ENCODE measurements around the gene HECW1. TPM values are rescaled to one million over a fixed set of nuclear protein-coding genes. Genes with fewer than 3 reads are reported as not detected.
A peak's percentile ranks its signal among the peaks of the same experiment; 100 is the strongest.
"Not testable (repeated sequence)": the region's sequence is repeated elsewhere in the genome, so short reads cannot be mapped to it uniquely, and the experiment has no call there.

HECW1 gene
- total RNA-seq, 4 donors from 2014 or later: 0.06 to 0.99 (median 0.27) TPM

- intact Hi-C loops (cut with DNase I): no loop called here
Measured at GRCh38 chr7:43124388-43124787, 11.9 kb downstream of the HECW1 start.

GRCh38 chr7:43130347-43130746, 17.9 kb downstream of the HECW1 start:
- H3K4me3 ChIP-seq: no peak overlapping the region
- H3K9me3 ChIP-seq: no peaks in the 10 kb centered on the region
- H3K27ac ChIP-seq (replicated peaks in 1 of 4): no peak overlapping the region
- H3K27me3 ChIP-seq: no peaks in the 10 kb centered on the region
- TF ChIP-seq POLR2A (IDR thresholded peaks at IDR 0.05; ENCODE audit: low read depth) (no peak), CTCF (IDR thresholded peaks at IDR 0.05) (no peak), POLR2AphosphoS5 (IDR thresholded peaks at IDR 0.05) (no peak), EP300 (IDR thresholded peaks at IDR 0.05) (no peak)
- no peaks in the 10 kb centered on the region for H3K36me3 ChIP-seq
- 83% methylated on average over 3 of the region's 3 CpGs for WGBS
- no peaks in the 10 kb centered on the region for H3K4me1 ChIP-seq
- intact Hi-C loops (cut with DNase I): no loop called here
- no peak for DNase-seq (ENCODE audit: extremely low spot score)

More at GRCh38 chr7:43124388-43124787, 11.9 kb downstream of the HECW1 start:
- 75% methylated on average over 3 of the region's 3 CpGs for WGBS
- peak; percentile 89 for DNase-seq (ENCODE audit: extremely low spot score)
- peaks cover 0 to 28% (median 0%) of the 10 kb centered on the region in 4 donors for H3K27me3 ChIP-seq
- H3K4me3 ChIP-seq: no peak overlapping the region
- no peaks in the 10 kb centered on the region for H3K4me1 ChIP-seq
- H3K9me3 ChIP-seq: no peaks in the 10 kb centered on the region
- no peaks in the 10 kb centered on the region for H3K36me3 ChIP-seq
- H3K27ac ChIP-seq (replicated peaks in 1 of 4): no peak overlapping the region
- TF ChIP-seq POLR2A (IDR thresholded peaks at IDR 0.05; ENCODE audit: low read depth): no peak
- no peak for TF ChIP-seq EP300 (IDR thresholded peaks at IDR 0.05)
- TF ChIP-seq POLR2AphosphoS5 (IDR thresholded peaks at IDR 0.05): no peak
- no peak for TF ChIP-seq CTCF (IDR thresholded peaks at IDR 0.05)

- peak; percentile 34 for DNase-seq (ENCODE audit: extremely low spot score)
- Histone ChIP-seq H3K27me3 (peaks cover 0 to 7% (median 0%) of the 10 kb centered on the region in 4 donors), H3K4me1 (no peaks in the 10 kb centered on the region), H3K27ac (replicated peaks in 1 of 4) (no peak overlapping the region), H3K9me3 (no peaks in the 10 kb centered on the region), H3K4me3 (no peak overlapping the region), H3K36me3 (no peaks in the 10 kb centered on the region)
- intact Hi-C loops (cut with DNase I): no loop called here
- TF ChIP-seq EP300 (IDR thresholded peaks at IDR 0.05) (no peak), POLR2AphosphoS5 (IDR thresholded peaks at IDR 0.05) (no peak), CTCF (IDR thresholded peaks at IDR 0.05) (no peak), POLR2A (IDR thresholded peaks at IDR 0.05; ENCODE audit: low read depth) (no peak)
- 71% methylated on average over 1 of the region's 1 CpG for WGBS
Measured at GRCh38 chr7:43135129-43135528, 22.7 kb downstream of the HECW1 start.

- H3K36me3 ChIP-seq: no peaks in the 10 kb centered on the region
- DNase-seq (ENCODE audit: extremely low spot score): peak; percentile 31
- H3K4me3 ChIP-seq: no peak overlapping the region
- H3K27me3 ChIP-seq: peaks cover 0 to 7% (median 0%) of the 10 kb centered on the region in 4 donors
- no peaks in the 10 kb centered on the region for H3K4me1 ChIP-seq
- WGBS: 91% methylated on average over 2 of the region's 2 CpGs
- TF ChIP-seq CTCF (IDR thresholded peaks at IDR 0.05) (no peak), POLR2A (IDR thresholded peaks at IDR 0.05; ENCODE audit: low read depth) (no peak), EP300 (IDR thresholded peaks at IDR 0.05) (no peak), POLR2AphosphoS5 (IDR thresholded peaks at IDR 0.05) (no peak)
- H3K9me3 ChIP-seq: no peaks in the 10 kb centered on the region
- intact Hi-C loops (cut with DNase I): no loop called here
- no peak overlapping the region for H3K27ac ChIP-seq (replicated peaks in 1 of 4)
Measured at GRCh38 chr7:43136064-43136463, 23.6 kb downstream of the HECW1 start.

- H3K4me1 ChIP-seq; H3K4me3 ChIP-seq; H3K9me3 ChIP-seq; H3K27ac ChIP-seq (replicated peaks in 1 of 4); H3K27me3 ChIP-seq; H3K36me3 ChIP-seq; intact Hi-C loops (cut with DNase I): not testable (repeated sequence)
- DNase-seq (ENCODE audit: extremely low spot score): peak; percentile 62
- 86% methylated on average over 6 of the region's 6 CpGs for WGBS
Measured at GRCh38 chr7:43137121-43137744, 24.8 kb downstream of the HECW1 start.

All from esophagus muscularis mucosa (tissue), 4 donors.